Endodermal cell (in vitro differentiated cells): ENCODE measurements around the gene ARL9. TPM values are rescaled to one million over a fixed set of nuclear protein-coding genes. Genes with fewer than 3 reads are reported as not detected.

ENCODE experiments used
- DNase-seq: peaks from one replicate; pipeline ENCODE4 v3.0.0-alpha.2; 2017
- H3K27ac ChIP-seq: 2 replicates; pipeline ENCODE4 v1.5.1; 2013; ENCODE audit warnings: mild to moderate bottlenecking, low read depth, low read length, moderate library complexity
- H3K27me3 ChIP-seq: 2 replicates; pipeline ENCODE4 v1.6.1; 2013; ENCODE audit warnings: mild to moderate bottlenecking, low read length, moderate library complexity; ENCODE audit not compliant: insufficient read depth, control insufficient read depth, poor library complexity, severe bottlenecking
- H3K36me3 ChIP-seq: 2 replicates; pipeline ENCODE4 v1.7.0; 2013; ENCODE audit warnings: mild to moderate bottlenecking, low read length, moderate library complexity; ENCODE audit not compliant: control insufficient read depth, insufficient read depth
- H3K4me1 ChIP-seq: one replicate; pipeline ENCODE4 v1.7.0; 2013; ENCODE audit warnings: low read length; ENCODE audit not compliant: control insufficient read depth, insufficient read depth
- H3K4me3 ChIP-seq: 2 replicates; pipeline ENCODE4 v1.5.1; 2013; ENCODE audit warnings: mild to moderate bottlenecking, low read length, moderate library complexity
- H3K9ac ChIP-seq: 2 replicates; pipeline ENCODE4 v1.6.1; 2013; ENCODE audit warnings: mild to moderate bottlenecking, low read length, moderate library complexity; ENCODE audit not compliant: poor library complexity, severe bottlenecking; ENCODE audit errors: extremely low read depth
- H3K9me3 ChIP-seq: 2 replicates; pipeline ENCODE4 v1.6.1; 2013; ENCODE audit warnings: mild to moderate bottlenecking, low read length, moderate library complexity; ENCODE audit not compliant: control insufficient read depth
- H3K27ac Mint-ChIP-seq: 2 replicates; pipeline ENCODE4 v1.8.0; 2020; ENCODE audit warnings: mixed read lengths
- H3K27me3 Mint-ChIP-seq: 2 replicates; pipeline ENCODE4 v1.8.0; 2021; ENCODE audit warnings: mild to moderate bottlenecking, mixed read lengths; ENCODE audit not compliant: insufficient read depth
- H3K36me3 Mint-ChIP-seq: 2 replicates; pipeline ENCODE4 v1.8.0; 2020; ENCODE audit warnings: low read depth, mixed read lengths
- H3K4me1 Mint-ChIP-seq: 2 replicates; pipeline ENCODE4 v1.8.0; 2020; ENCODE audit warnings: mixed read lengths
- H3K4me3 Mint-ChIP-seq: 2 replicates; pipeline ENCODE4 v1.8.0; 2020; ENCODE audit warnings: mild to moderate bottlenecking, moderate library complexity, mixed read lengths
- H3K9me3 Mint-ChIP-seq: 2 replicates; pipeline ENCODE4 v1.8.0; 2020; ENCODE audit warnings: mild to moderate bottlenecking, mixed read lengths
- CTCF ChIP-seq: fragments of 200-600 bp; sonication (generic); conservative IDR thresholded peaks from 2 replicates; pipeline ENCODE4 v1.5.0; 2021; ENCODE audit warnings: antibody characterized with exemption, mild to moderate bottlenecking
- WGBS, 2 experiments: methylation state at CpG; one replicate each; pipeline versions ENCODE4 v1.1.5 to v1.1.7; 2013; ENCODE audit warnings: missing lambda C conversion rate in 2 of 2, mixed read lengths in 1 of 2; ENCODE audit not compliant: insufficient coverage in 1 of 2, insufficient read length in 1 of 2; 5-methylcytosine and 5-hydroxymethylcytosine counted together
- total RNA-seq, 2 donors: library from RNA; stranded (reverse); fragmentation: NEBNext Ultra II Directional in 1 of 2; extraction: Animal tissue kit (Norgen Biotek cat#: 25700) in 1 of 2; gene quantifications; 2 replicates in 1 of 2; 3 replicates in 1 of 2; pipeline ENCODE4 v1.2.1, GENCODE V29; 2021

The ARL9 gene
- total RNA-seq, 2 donors from 2014 or later: 0.20 TPM; not detected in 1

GRCh38 chr4:56535915-56536314 lies 30.3 kb downstream of the ARL9 start:
- DNase-seq: peak; percentile 59
- Mint-ChIP-seq H3K4me3 (no peak overlapping the region), H3K4me1 (no peaks in the 10 kb centered on the region), H3K9me3 (peaks cover 10% of the 10 kb centered on the region), H3K27me3 (peaks cover 13% of the 10 kb centered on the region), H3K36me3 (no peaks in the 10 kb centered on the region), H3K27ac (no peak overlapping the region)
- H3K9ac ChIP-seq: no peak overlapping the region
- WGBS, 2 experiments: 92 to 97% methylated on average over 7 of the region's 7 CpGs
- no peaks in the 10 kb centered on the region for H3K9me3 ChIP-seq
- no peaks in the 10 kb centered on the region for H3K36me3 ChIP-seq
- H3K4me3 ChIP-seq: no peak overlapping the region
- H3K4me1 ChIP-seq: no peaks in the 10 kb centered on the region
- H3K27me3 ChIP-seq: peaks cover 37% of the 10 kb centered on the region
- TF ChIP-seq CTCF: peak; percentile 12
- no peak overlapping the region for H3K27ac ChIP-seq

GRCh38 chr4:56537147-56537546 lies 31.6 kb downstream of the ARL9 start:
- 90 to 91% methylated on average over 1 of the region's 1 CpG for WGBS, 2 experiments
- H3K36me3 Mint-ChIP-seq: no peaks in the 10 kb centered on the region
- DNase-seq: no peak
- H3K27me3 Mint-ChIP-seq: peaks cover 18% of the 10 kb centered on the region
- H3K27ac Mint-ChIP-seq: no peak overlapping the region
- Histone ChIP-seq H3K4me1 (no peaks in the 10 kb centered on the region), H3K27ac (no peak overlapping the region), H3K27me3 (peaks cover 25% of the 10 kb centered on the region), H3K9me3 (no peaks in the 10 kb centered on the region), H3K36me3 (no peaks in the 10 kb centered on the region), H3K9ac (no peak overlapping the region), H3K4me3 (no peak overlapping the region)
- peaks cover 10% of the 10 kb centered on the region for H3K9me3 Mint-ChIP-seq
- H3K4me1 Mint-ChIP-seq: no peaks in the 10 kb centered on the region
- H3K4me3 Mint-ChIP-seq: no peak overlapping the region
- no peak for TF ChIP-seq CTCF

GRCh38 chr4:56540826-56541225 lies 35.2 kb downstream of the ARL9 start:
- Mint-ChIP-seq H3K4me3 (no peak overlapping the region), H3K9me3 (no peaks in the 10 kb centered on the region), H3K36me3 (no peaks in the 10 kb centered on the region), H3K27ac (no peak overlapping the region), H3K4me1 (no peaks in the 10 kb centered on the region), H3K27me3 (peaks cover 38% of the 10 kb centered on the region)
- H3K36me3 ChIP-seq: no peaks in the 10 kb centered on the region
- no peaks in the 10 kb centered on the region for H3K9me3 ChIP-seq
- WGBS, 2 experiments: 96 to 100% methylated on average over 2 to 3 of the region's 4 CpGs
- TF ChIP-seq CTCF: no peak
- no peak overlapping the region for H3K4me3 ChIP-seq
- DNase-seq: no peak
- H3K4me1 ChIP-seq: no peaks in the 10 kb centered on the region
- no peak overlapping the region for H3K27ac ChIP-seq
- no peak overlapping the region for H3K9ac ChIP-seq
- no peaks in the 10 kb centered on the region for H3K27me3 ChIP-seq
